Measurements from ENCODE around the gene ARSD. TPM values are rescaled to one million over a fixed set of nuclear protein-coding genes. Genes with fewer than 3 reads are reported as not detected.

ARSD gene
- polyA plus RNA-seq, 1 of the 3 experiments (the other 2 are of a cell fraction) = 19.8 TPM

- TF ChIP-seq TEAD4 (IDR thresholded peaks at IDR 0.05; ENCODE audit: borderline replicate concordance, insufficient read depth) (no peak), FOSL2 (IDR thresholded peaks at IDR 0.05; ENCODE audit: borderline replicate concordance, low read depth) (no peak), RCOR1 (IDR thresholded peaks at IDR 0.05; ENCODE audit: low read length) (no peak), TCF12 (IDR thresholded peaks at IDR 0.05) (no peak), SMC3 (IDR thresholded peaks at IDR 0.05; ENCODE audit: low read depth, low read length) (no peak), YY1 (IDR thresholded peaks at IDR 0.05; ENCODE audit: low read depth) (no peak), MEF2A (IDR thresholded peaks at IDR 0.05; ENCODE audit: borderline replicate concordance, low read depth) (no peak), USF1 (IDR thresholded peaks at IDR 0.05; ENCODE audit: borderline replicate concordance, low read depth) (no peak)
Observed at GRCh38 chrX:2962381-2962780, 33.2 kb upstream of the ARSD start (continued).

- POLR2A ChIA-PET = no interaction called here
- DNase-seq = no peak
Observed at GRCh38 chrX:2960861-2961515, 31.8 kb upstream of the ARSD start.

More at GRCh38 chrX:2960861-2961515, 31.8 kb upstream of the ARSD start:
- H3K27ac ChIP-seq (ENCODE audit: low read depth in 2 of 2, low read length in 1 of 2) = no peak overlapping the region
- H2AFZ ChIP-seq (ENCODE audit: low read depth) = no peak overlapping the region
- CTCF ChIA-PET = no interaction called here
- no peak overlapping the region for H3K9ac ChIP-seq
- peaks cover 3% of the 10 kb centered on the region for H3F3A ChIP-seq (replicated peaks; ENCODE audit: insufficient read depth)
- H3K36me3 ChIP-seq (replicated peaks in 1 of 2; ENCODE audit: control insufficient read depth in 1 of 2, insufficient read depth in 2 of 2, low read length in 1 of 2) = no peaks in the 10 kb centered on the region
- WGBS (ENCODE audit: low lambda C conversion rate) = 66% methylated on average over 14 of the region's 14 CpGs
- H3K4me1 ChIP-seq (ENCODE audit: control insufficient read depth in 1 of 2, insufficient read depth in 2 of 2, low read depth in 1 of 2, low read length in 1 of 2) = 0 out of 4 replicates have a peak, but pooled peaks cover 0 to 3% of the 10 kb centered on the region in 2 experiments
- H3K9me2 ChIP-seq = no peaks in the 10 kb centered on the region
- no peaks in the 10 kb centered on the region for H3K79me2 ChIP-seq (ENCODE audit: insufficient read depth)
- no peak overlapping the region for H3K4me2 ChIP-seq
- H3K27me3 ChIP-seq (ENCODE audit: insufficient read depth) = no peaks in the 10 kb centered on the region; the same call in 1 of the 2 replicates
- no peaks in the 10 kb centered on the region for H4K20me1 ChIP-seq (ENCODE audit: insufficient read depth)
- H3K9me3 ChIP-seq = no peaks in the 10 kb centered on the region
- H3K4me3 ChIP-seq (ENCODE audit: low read depth in 2 of 2, low read length in 1 of 2) = no peak overlapping the region
- TF ChIP-seq USF2 (IDR thresholded peaks at IDR 0.05; ENCODE audit: borderline replicate concordance, low read depth, low read length) = no peak
- no peak for TF ChIP-seq EZH2phosphoT487 (IDR thresholded peaks at IDR 0.05; ENCODE audit: borderline replicate concordance, low read depth)
- no peak for TF ChIP-seq JUND (IDR thresholded peaks at IDR 0.05)
- TF ChIP-seq CHD2 (IDR thresholded peaks at IDR 0.05; ENCODE audit: low read length, partially characterized antibody) = no peak
- no peak for TF ChIP-seq SIN3A (IDR thresholded peaks at IDR 0.05; ENCODE audit: borderline replicate concordance, low read depth, low read length)
- TF ChIP-seq NFIC (IDR thresholded peaks at IDR 0.05; ENCODE audit: borderline replicate concordance) = no peak
- TF ChIP-seq MEF2A (IDR thresholded peaks at IDR 0.05; ENCODE audit: borderline replicate concordance, low read depth) = no peak
- TF ChIP-seq TCF12 (IDR thresholded peaks at IDR 0.05) = no peak
- TF ChIP-seq PBX3 (IDR thresholded peaks at IDR 0.05) = no peak
- no peak for TF ChIP-seq EP300 (IDR thresholded peaks at IDR 0.05; ENCODE audit: borderline replicate concordance in 1 of 2, low read depth in 1 of 2, low read length in 1 of 2)
- no peak for TF ChIP-seq RCOR1 (IDR thresholded peaks at IDR 0.05; ENCODE audit: low read length)
- no peak for TF ChIP-seq SMC3 (IDR thresholded peaks at IDR 0.05; ENCODE audit: low read depth, low read length)

All from SK-N-SH (cell line).